Activated CD8-positive, alpha-beta memory T cell treated with anti-CD3 and anti-CD28 coated beads, Interleukin-2, amount 50 U/mL, for 1 hour (primary cell): ENCODE results near the gene RAB40AL.

ENCODE experiments used
- DNase-seq: peaks from one replicate; pipeline ENCODE4 v3.0.0-alpha.2; 2020; ENCODE audit errors: extremely low read depth

The RAB40AL gene

DNA sequence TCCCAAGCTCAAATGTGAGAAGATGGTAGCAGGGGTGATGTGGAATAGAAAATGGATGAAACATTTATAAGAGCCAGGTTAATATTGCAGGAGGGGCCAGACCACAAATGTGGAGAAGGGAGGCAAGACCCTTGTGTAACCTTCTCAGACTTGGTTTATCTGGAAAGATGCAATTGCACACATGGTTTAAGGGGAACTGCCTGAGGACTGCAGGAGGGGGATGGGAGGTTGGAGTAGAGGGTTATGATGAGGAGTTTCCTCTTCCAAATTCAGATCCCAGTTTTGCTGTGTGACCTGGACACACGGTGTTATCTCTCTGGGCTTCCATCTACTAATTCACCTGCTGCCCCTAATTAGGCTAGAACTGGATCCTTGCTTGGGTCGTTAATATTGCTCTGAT is 46.1 kb downstream of the RAB40AL start:
- no peak for DNase-seq

DNA sequence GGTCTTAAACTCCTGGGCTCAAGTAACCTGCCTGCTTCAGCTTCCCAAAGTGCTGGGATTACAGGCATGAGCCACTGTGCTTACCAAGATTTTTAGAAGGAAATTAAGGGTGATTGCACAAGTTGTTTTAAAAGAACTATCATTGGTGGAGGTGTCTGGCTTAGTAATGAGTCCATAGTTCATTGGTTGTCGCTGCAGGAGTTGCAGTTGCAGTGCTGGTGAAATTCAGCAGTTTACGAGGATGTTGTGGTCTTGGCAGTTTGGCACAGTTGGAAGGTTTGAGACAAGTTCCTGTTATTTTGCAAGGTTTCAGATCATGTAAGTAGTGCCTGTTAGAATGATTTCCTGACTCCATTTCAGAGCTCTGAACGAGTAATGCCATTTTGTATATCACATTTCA is 48.1 kb downstream of the RAB40AL start:
- no peak for DNase-seq
